ENCODE measurements around the gene UMAD1.

Gene UMAD1

GRCh38 chr7:7918736-7919448 lies 278.3 kb downstream of the UMAD1 start:
- in situ Hi-C loops (cut with MboI; ENCODE audit: low sequenced_read_pairs): no loop called here

- in situ Hi-C loops (cut with MboI; ENCODE audit: low sequenced_read_pairs): no loop called here
These were observed 278.9 kb downstream of the UMAD1 start for GRCh38 chr7:7919449-7919945.

- in situ Hi-C loops (cut with MboI; ENCODE audit: low sequenced_read_pairs): no loop called here
These were observed 279.5 kb downstream of the UMAD1 start for GRCh38 chr7:7920056-7920455.

GRCh38 chr7:7920481-7920880 lies 279.9 kb downstream of the UMAD1 start:
- in situ Hi-C loops (cut with MboI; ENCODE audit: low sequenced_read_pairs): no loop called here

GRCh38 chr7:7921830-7922229 lies 281.3 kb downstream of the UMAD1 start:
- in situ Hi-C loops (cut with MboI; ENCODE audit: low sequenced_read_pairs): no loop called here

GRCh38 chr7:7922684-7923385 lies 282.3 kb downstream of the UMAD1 start:
- in situ Hi-C loops (cut with MboI; ENCODE audit: low sequenced_read_pairs): no loop called here

- in situ Hi-C loops (cut with MboI; ENCODE audit: low sequenced_read_pairs): no loop called here
These were observed 283.3 kb downstream of the UMAD1 start for GRCh38 chr7:7923818-7924217.

GRCh38 chr7:7924303-7924702 lies 283.8 kb downstream of the UMAD1 start:
- in situ Hi-C loops (cut with MboI; ENCODE audit: low sequenced_read_pairs): no loop called here

All from HL-60/S4 treated with retinoic acid at 250 ng/mL for 4 days and 3 days (cell line).